ENCODE results near the gene NYAP1.

The NYAP1 gene

GRCh38 chr7:100464210-100464660, 19.5 kb upstream of the NYAP1 start, which contains the start of gene SPACDR:
SPACDR (minus strand) TSS chr7:100464260; CDS start chr7:100464025, 235 bp downstream.
- DNase-seq, result no peak

- DNase-seq, result no peak
Observed at GRCh38 chr7:100464791-100465190, 18.9 kb upstream of the NYAP1 start.

GRCh38 chr7:100465299-100465698, 18.4 kb upstream of the NYAP1 start:
- DNase-seq, result no peak

GRCh38 chr7:100465702-100466311, 17.9 kb upstream of the NYAP1 start:
- DNase-seq, result no peak

GRCh38 chr7:100466653-100467605, 16.8 kb upstream of the NYAP1 start:
- no peak for DNase-seq

GRCh38 chr7:100467638-100468373, 15.9 kb upstream of the NYAP1 start:
- DNase-seq, result no peak

GRCh38 chr7:100469227-100470044, 14.3 kb upstream of the NYAP1 start:
- DNase-seq, result peak; percentile 20

- no peak for DNase-seq
Observed at GRCh38 chr7:100471021-100471420, 12.7 kb upstream of the NYAP1 start.

- no peak for DNase-seq
Observed at GRCh38 chr7:100472121-100472851, 11.4 kb upstream of the NYAP1 start.

GRCh38 chr7:100472854-100473499, 10.8 kb upstream of the NYAP1 start:
- DNase-seq, result peak; percentile 24

GRCh38 chr7:100475549-100475948, 8.2 kb upstream of the NYAP1 start:
- DNase-seq, result no peak

GRCh38 chr7:100476101-100476780, 7.5 kb upstream of the NYAP1 start:
- DNase-seq, result no peak

- no peak for DNase-seq
Observed at GRCh38 chr7:100476903-100477870, 6.5 kb upstream of the NYAP1 start.

- DNase-seq, result no peak
Observed at GRCh38 chr7:100477871-100478267, 5.9 kb upstream of the NYAP1 start.

- peak; percentile 80 for DNase-seq
Observed at GRCh38 chr7:100478958-100479660, 4.6 kb upstream of the NYAP1 start, which contains the start of gene TSC22D4. TSC22D4 (minus strand) TSS chr7:100479214; CDS start chr7:100478038, 1,176 bp downstream.

GRCh38 chr7:100481466-100481865, 2.3 kb upstream of the NYAP1 start:
- DNase-seq, result no peak

- DNase-seq, result no peak
Observed at GRCh38 chr7:100482728-100483089, 1.0 kb upstream of the NYAP1 start.

- DNase-seq, result peak; percentile 9
Observed at GRCh38 chr7:100483090-100483721, 521 bp upstream of the NYAP1 start.

Data from kidney glomerular epithelial cell (primary cell).